Measurements from ENCODE around the gene CEP170B.

- TF ChIP-seq CTCF (conservative IDR thresholded peaks at IDR 0.05; ENCODE audit: low read length) (no peak), EZH2phosphoT487 (IDR thresholded peaks at IDR 0.05; ENCODE audit: borderline replicate concordance) (no peak)
These were observed 77.5 kb downstream of the CEP170B start for GRCh38 chr14:104942586-104942985.

Data from Loucy (cell line).